H1 (cell line): ENCODE results near the gene SNRNP40. TPM values are rescaled to one million over a fixed set of nuclear protein-coding genes. Genes with fewer than 3 reads are reported as not detected.
A peak's percentile ranks its signal among the peaks of the same experiment; 100 is the strongest.

Experiments
- CTCF ChIA-PET: fragments of 300-600 bp; sonication (Branson Sonifier 250); formaldehyde crosslinking; loops from one replicate; lab custom pipeline; 2021; ENCODE audit not compliant: partially characterized antibody; lab: Charles Lee
- POLR2A ChIA-PET: fragments of 300-600 bp; sonication (Branson Sonifier 250); formaldehyde crosslinking; loops from one replicate; lab custom pipeline; 2021; ENCODE audit warnings: inconsistent platforms; ENCODE audit not compliant: partially characterized antibody; lab: Charles Lee
- DNase-seq, 2 experiments: peaks; one replicate each; pipeline versions ENCODE4 v3.0.0 to v3.0.0-alpha.2; 2010 to 2022; ENCODE audit warnings: low spot score in 2 of 2, low read depth in 1 of 2, mixed read lengths in 1 of 2
- FAIRE-seq: peaks from 2 replicates; lab custom pipeline; 2011; peaks lifted over from hg19 to GRCh38; lab: Jason Lieb, UNC
- H2AFZ ChIP-seq: 2 replicates; pipeline ENCODE4 v1.8.1; 2012; ENCODE audit warnings: low read length, inconsistent platforms
- H2AK5ac ChIP-seq: 2 replicates; pipeline ENCODE4 v1.6.1; 2013; ENCODE audit warnings: low read depth, low read length
- H2BK120ac ChIP-seq: replicated peaks from 2 replicates; pipeline ENCODE3; 2013; ENCODE audit warnings: low read depth, low read length, inconsistent platforms
- H2BK12ac ChIP-seq: 2 replicates; pipeline ENCODE4 v1.6.1; 2013; ENCODE audit warnings: low read depth, low read length
- H2BK15ac ChIP-seq: 2 replicates; pipeline ENCODE4 v1.6.1; 2013; ENCODE audit warnings: low read length
- H2BK20ac ChIP-seq: 2 replicates; pipeline ENCODE4 v1.6.1; 2013; ENCODE audit warnings: low read length
- H2BK5ac ChIP-seq: 2 replicates; pipeline ENCODE4 v1.6.1; 2013; ENCODE audit warnings: low read depth, low read length
- H3K14ac ChIP-seq: 2 replicates; pipeline ENCODE4 v1.6.1; 2013; ENCODE audit warnings: inconsistent platforms; ENCODE audit not compliant: insufficient read length
- H3K18ac ChIP-seq: 2 replicates; pipeline ENCODE4 v1.6.1; 2013; ENCODE audit warnings: low read length; ENCODE audit errors: extremely low read depth
- H3K23ac ChIP-seq: 2 replicates; pipeline ENCODE4 v1.6.1; 2013; ENCODE audit warnings: inconsistent platforms; ENCODE audit not compliant: insufficient read length
- H3K23me2 ChIP-seq: 2 replicates; pipeline ENCODE4 v1.6.1; 2013; ENCODE audit warnings: low read depth, low read length
- H3K27ac ChIP-seq: 2 replicates; pipeline ENCODE4 v1.6.1; 2011; ENCODE audit warnings: low read depth, low read length, inconsistent platforms
- H3K27me3 ChIP-seq, 4 experiments: replicated peaks in 1 of 4; 1 replicate in 1 of 4; 2 replicates in 3 of 4; pipeline versions ENCODE4 v1.6.1 to v1.8.1; 2011 to 2013; ENCODE audit warnings: low read length in 3 of 4, mild to moderate bottlenecking in 3 of 4, inconsistent platforms in 2 of 4, mixed read lengths in 2 of 4, moderate library complexity in 1 of 4; ENCODE audit not compliant: control insufficient read depth in 3 of 4, insufficient read depth in 3 of 4; ENCODE audit errors: extremely low read depth in 1 of 4
- H3K36me3 ChIP-seq, 4 experiments: 2 replicates each; pipeline versions ENCODE4 v1.6.1 to v1.8.1; 2011 to 2013; ENCODE audit warnings: mild to moderate bottlenecking in 4 of 4, low read length in 3 of 4, moderate library complexity in 2 of 4, control low read depth in 1 of 4, inconsistent platforms in 1 of 4; ENCODE audit not compliant: insufficient read depth in 4 of 4, control insufficient read depth in 2 of 4
- H3K4ac ChIP-seq: replicated peaks from 2 replicates; pipeline ENCODE3; 2013; ENCODE audit warnings: low read length, low read depth, mixed read lengths, inconsistent platforms; ENCODE audit not compliant: insufficient read length
- H3K4me1 ChIP-seq, 4 experiments: replicated peaks in 1 of 4; 1 replicate in 1 of 4; 2 replicates in 3 of 4; pipeline versions ENCODE4 v1.6.1 to v1.8.1; 2011 to 2013; ENCODE audit warnings: low read length in 3 of 4, inconsistent platforms in 2 of 4, mixed read lengths in 1 of 4; ENCODE audit not compliant: insufficient read depth in 4 of 4, control insufficient read depth in 3 of 4
- H3K4me2 ChIP-seq, 2 experiments: 2 replicates each; pipeline versions ENCODE4 v1.6.1 to v1.8.1; 2011 to 2013; ENCODE audit warnings: low read depth in 2 of 2, low read length in 2 of 2, control low read depth in 1 of 2, inconsistent platforms in 1 of 2, mild to moderate bottlenecking in 1 of 2; ENCODE audit not compliant: insufficient read depth in 1 of 2
- H3K4me3 ChIP-seq, 4 experiments: fragments of 200-600, 300-600 bp in 1 of 4; sonication (generic), shearing (Covaris generic), sonication (Bioruptor Twin) in 1 of 4; 2 replicates each; pipeline versions ENCODE4 v1.5.1 to v1.8.1; 2011 to 2016; ENCODE audit warnings: low read length in 4 of 4, low read depth in 3 of 4, control low read depth in 2 of 4, inconsistent platforms in 2 of 4, mild to moderate bottlenecking in 2 of 4, mixed read lengths in 1 of 4, moderate library complexity in 1 of 4; ENCODE audit not compliant: insufficient read depth in 2 of 4; ENCODE audit errors: extremely low read depth in 1 of 4
- H3K56ac ChIP-seq: replicated peaks from 2 replicates; pipeline ENCODE3; 2013; ENCODE audit warnings: low read depth, mild to moderate bottlenecking, mixed read lengths, low read length, inconsistent platforms; ENCODE audit not compliant: insufficient read length
- H3K79me1 ChIP-seq: 2 replicates; pipeline ENCODE4 v1.6.1; 2013; ENCODE audit warnings: low read depth, low read length, control low read depth
- H3K79me2 ChIP-seq, 2 experiments: 2 replicates each; pipeline versions ENCODE4 v1.6.1 to v1.8.1; 2012 to 2013; ENCODE audit warnings: low read length in 2 of 2, mild to moderate bottlenecking in 2 of 2, inconsistent platforms in 1 of 2; ENCODE audit not compliant: insufficient read depth in 2 of 2, control insufficient read depth in 1 of 2
- H3K9ac ChIP-seq, 4 experiments: replicated peaks in 1 of 4; 1 replicate in 1 of 4; 2 replicates in 3 of 4; pipeline versions ENCODE4 v1.6.1 to v1.8.1; 2011 to 2013; ENCODE audit warnings: low read depth in 3 of 4, low read length in 3 of 4, control low read depth in 2 of 4, mild to moderate bottlenecking in 2 of 4, moderate library complexity in 2 of 4, inconsistent platforms in 1 of 4; ENCODE audit errors: extremely low read depth in 1 of 4
- H3K9me3 ChIP-seq, 2 experiments: 2 replicates each; pipeline versions ENCODE4 v1.6.1 to v1.8.1; 2012 to 2013; ENCODE audit warnings: mild to moderate bottlenecking in 2 of 2, moderate library complexity in 2 of 2, control low read depth in 1 of 2, inconsistent platforms in 1 of 2, low read depth in 1 of 2, low read length in 1 of 2, mixed read lengths in 1 of 2; ENCODE audit not compliant: insufficient read depth in 2 of 2
- H4K20me1 ChIP-seq, 2 experiments: replicated peaks in 1 of 2; 2 replicates each; pipeline versions ENCODE3 to v1.8.1; 2011 to 2013; ENCODE audit warnings: inconsistent platforms in 2 of 2, low read length in 2 of 2, mild to moderate bottlenecking in 1 of 2; ENCODE audit not compliant: insufficient read depth in 2 of 2, control insufficient read depth in 1 of 2
- H4K5ac ChIP-seq: 2 replicates; pipeline ENCODE4 v1.6.1; 2013; ENCODE audit warnings: low read length, low read depth, mixed read lengths, inconsistent platforms; ENCODE audit not compliant: insufficient read length
- H4K8ac ChIP-seq: 2 replicates; pipeline ENCODE4 v1.8.0; 2013; ENCODE audit warnings: mild to moderate bottlenecking, moderate library complexity, low read length, inconsistent platforms; ENCODE audit not compliant: insufficient read depth; ENCODE audit errors: extremely low read depth
- H4K91ac ChIP-seq: replicated peaks from 2 replicates; pipeline ENCODE3; 2013; ENCODE audit warnings: low read length, mixed read lengths, inconsistent platforms; ENCODE audit not compliant: insufficient read length
- BRCA1 ChIP-seq: IDR thresholded peaks from 2 replicates; pipeline ENCODE4 v1.6.1; 2012; ENCODE audit warnings: low read depth, low read length, improper control_type of control experiment
- CHD2 ChIP-seq: IDR thresholded peaks from 2 replicates; pipeline ENCODE4 v1.6.1; 2012; ENCODE audit warnings: low read length, improper control_type of control experiment
- CREB1 ChIP-seq: IDR thresholded peaks from 2 replicates; pipeline ENCODE4 v1.6.1; 2012; ENCODE audit warnings: inconsistent platforms
- FOSL1 ChIP-seq: IDR thresholded peaks from 2 replicates; pipeline ENCODE4 v1.6.1; 2011; ENCODE audit warnings: mild to moderate bottlenecking, low read depth, low read length, moderate library complexity; ENCODE audit not compliant: insufficient read depth
- JUN ChIP-seq: IDR thresholded peaks from 2 replicates; pipeline ENCODE4 v1.6.1; 2011; ENCODE audit warnings: low read depth, mild to moderate bottlenecking, improper control_type of control experiment, low read length
- JUND ChIP-seq: IDR thresholded peaks from 2 replicates; pipeline ENCODE4 v1.6.1; 2011; ENCODE audit warnings: mild to moderate bottlenecking, improper control_type of control experiment, low read length
- NANOG ChIP-seq: IDR thresholded peaks from 2 replicates; pipeline ENCODE4 v1.6.1; 2011; ENCODE audit warnings: low read length, low read depth, mild to moderate bottlenecking, inconsistent platforms; ENCODE audit not compliant: insufficient read depth, poor library complexity, severe bottlenecking
- NRF1 ChIP-seq: IDR thresholded peaks from 2 replicates; pipeline ENCODE4 v1.6.1; 2011; ENCODE audit warnings: mild to moderate bottlenecking, low read depth, low read length, improper control_type of control experiment
- RFX5 ChIP-seq: IDR thresholded peaks from 2 replicates; pipeline ENCODE4 v1.6.1; 2011; ENCODE audit warnings: low read depth, low read length, improper control_type of control experiment, borderline replicate concordance
- SIX5 ChIP-seq: IDR thresholded peaks from 2 replicates; pipeline ENCODE4 v1.6.1; 2011; ENCODE audit warnings: mild to moderate bottlenecking, low read depth, low read length
- SUZ12 ChIP-seq: fragments of 200-600 bp; sonication (generic); IDR thresholded peaks from 2 replicates; pipeline ENCODE4 v1.6.1; 2012; ENCODE audit warnings: mild to moderate bottlenecking, inconsistent platforms, low read length, moderate library complexity, mixed read lengths
- TAF7 ChIP-seq: optimal IDR thresholded peaks from 2 replicates; pipeline ENCODE3; 2011; ENCODE audit warnings: low read depth, mild to moderate bottlenecking, inconsistent platforms, low read length, moderate library complexity, borderline replicate concordance
- WGBS, 2 experiments: shearing (Covaris generic) in 1 of 2; methylation state at CpG; one replicate each; pipeline versions ENCODE4 v1.1.6 to v1.1.7; 2013 to 2015; ENCODE audit warnings: low lambda C conversion rate in 2 of 2, mixed read lengths in 2 of 2, inconsistent platforms in 1 of 2, low coverage in 1 of 2, missing lambda C conversion rate in 1 of 2; ENCODE audit not compliant: insufficient replicate concordance in 2 of 2, insufficient coverage in 1 of 2, insufficient read length in 1 of 2; ENCODE audit errors: extremely low coverage in 1 of 2, missing lambda C conversion rate in 1 of 2; 5-methylcytosine and 5-hydroxymethylcytosine counted together
- polyA plus RNA-seq, 7 experiments: library from polyadenylated mRNA; depleted of rRNA in 3 of 7; stranded (reverse) in 5 of 7; unstranded in 2 of 7; fragments of >200 nt in 5 of 7; fragments of 200-250 nt in 2 of 7; gene quantifications; 1 replicate in 5 of 7; 2 replicates in 1 of 7; 4 replicates in 1 of 7; pipeline versions ENCODE4 v1.2.1 to v1.2.3, GENCODE V29; 2011 to 2013; ENCODE audit warnings: missing spikeins in 2 of 7, mixed read lengths in 2 of 7
- total RNA-seq: library from RNA; stranded (reverse); fragmentation: NEBNext Ultra II Directional; extraction: Animal tissue kit (Norgen Biotek cat#: 25700); gene quantifications from 2 replicates; pipeline ENCODE4 v1.2.1, GENCODE V29; 2021

SNRNP40 gene
- total and polyA plus RNA-seq, 2 of the 8 experiments (the other 6 are each of a cell fraction or from before 2014, with no cell fraction given) = 97.4 to 113 TPM

DNA sequence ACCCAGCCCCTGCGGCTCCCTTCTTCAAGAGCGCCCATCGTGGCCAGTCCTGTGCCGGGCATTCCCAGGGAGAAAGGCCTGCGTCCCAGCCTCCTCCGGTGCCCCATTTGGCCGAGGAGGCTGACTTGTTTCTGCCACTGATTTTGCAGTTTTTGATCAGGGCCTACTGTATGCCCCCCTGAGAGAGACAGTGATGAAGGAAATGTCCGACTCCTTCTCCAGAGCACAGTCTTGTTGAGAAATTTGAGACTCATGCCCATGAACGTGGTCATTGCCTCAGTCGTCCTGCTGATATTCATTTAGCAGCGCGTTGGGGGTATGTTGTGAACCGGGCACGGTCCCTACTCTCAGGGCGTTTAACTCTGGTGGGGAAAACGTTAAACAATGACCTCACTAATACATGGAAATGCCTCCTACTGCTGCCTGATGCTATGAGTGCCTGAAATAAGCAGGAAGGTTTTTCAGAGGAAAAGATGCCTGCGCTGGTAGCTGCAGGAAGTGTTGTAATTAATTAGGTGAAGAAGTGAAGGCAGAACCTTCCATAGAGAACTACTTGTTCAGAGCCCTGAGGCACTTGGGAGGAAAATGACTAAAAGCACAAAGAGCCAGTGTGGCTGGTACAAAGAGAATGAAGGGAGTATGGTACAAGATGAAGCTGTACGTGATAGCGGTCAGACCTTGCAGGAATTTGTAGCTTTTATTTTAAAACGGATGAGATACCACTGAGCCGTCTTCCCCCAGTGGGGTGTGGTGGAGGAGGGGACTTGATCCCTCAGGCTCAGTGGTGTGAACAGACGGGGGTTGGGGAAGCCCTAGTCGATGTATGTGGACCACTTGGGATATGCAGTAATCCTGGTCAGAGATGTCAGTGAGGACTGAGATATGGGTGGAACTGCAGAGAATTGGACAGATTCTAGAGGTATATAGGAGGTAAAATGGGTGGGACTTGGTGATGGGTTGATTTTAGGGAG lies 974 bp upstream of the SNRNP40 start:
- peaks cover 0 to 8% (median 4%) of the 10 kb centered on the region in 4 experiments; a peak in 4 of 7 replicates for H3K4me1 ChIP-seq
- ChIA-PET CTCF (interaction anchor here (0.9 to 2.2 kb wide), 6 partner anchors 97 to 123 kb away, joined by 3 to 7 read pairs (median 4); no protein-coding TSS in a partner anchor), POLR2A (interaction anchor here (0.6 to 2.4 kb wide), 33 partner anchors 9 to 465 kb away, joined by 3 to 12 read pairs (median 4); no protein-coding TSS in a partner anchor)
- 0 out of 2 replicates have a peak overlapping the region, but pooled peaks have one; percentile 57 for H3K18ac ChIP-seq
- H3K23ac ChIP-seq = no peak overlapping the region
- H3K4me2 ChIP-seq = peak overlapping the region; percentile 92 to 97
- H2BK5ac ChIP-seq = peak overlapping the region; percentile 60
- H3K36me3 ChIP-seq = peaks cover 8 to 23% (median 13%) of the 10 kb centered on the region in 4 experiments
- no peak overlapping the region for H2AFZ ChIP-seq
- H3K9ac ChIP-seq = peak overlapping the region; percentile 80 to 92 (median 86)
- no peak overlapping the region for H3K56ac ChIP-seq
- H3K79me2 ChIP-seq = peaks cover 22 to 83% of the 10 kb centered on the region in 2 experiments
- no peak overlapping the region for H3K14ac ChIP-seq
- H4K20me1 ChIP-seq = peaks cover 0 to 3% of the 10 kb centered on the region in 2 experiments
- peaks cover 15% of the 10 kb centered on the region for H3K79me1 ChIP-seq
- H3K4ac ChIP-seq = no peak overlapping the region
- no peak overlapping the region for H2AK5ac ChIP-seq
- no peak overlapping the region for H2BK15ac ChIP-seq
- H4K8ac ChIP-seq = no peak overlapping the region
- peak overlapping the region; percentile 90 to 99 (median 93) for H3K4me3 ChIP-seq
- H2BK120ac ChIP-seq = no peak overlapping the region
- H2BK12ac ChIP-seq = peak overlapping the region; percentile 30; the same call in 1 of the 2 replicates
- no peak overlapping the region for H2BK20ac ChIP-seq
- FAIRE-seq = no peak
- no peaks in the 10 kb centered on the region for H3K9me3 ChIP-seq
- peaks cover 8% of the 10 kb centered on the region for H3K23me2 ChIP-seq
- H4K5ac ChIP-seq = no peak overlapping the region
- 15% methylated on average over 23 of the region's 23 CpGs; no CpG with 5 or more reads in 1 of the 2 experiments for WGBS, 2 experiments
- H4K91ac ChIP-seq = no peak overlapping the region
- peak overlapping the region; percentile 66 for H3K27ac ChIP-seq
- no peaks in the 10 kb centered on the region for H3K27me3 ChIP-seq
- no peak for DNase-seq
- no peak for TF ChIP-seq TAF7
- TF ChIP-seq JUN = no peak
- no peak for TF ChIP-seq RFX5
- no peak for TF ChIP-seq SUZ12
- TF ChIP-seq JUND = no peak
- TF ChIP-seq CHD2 = no peak
- TF ChIP-seq CREB1 = no peak
- no peak for TF ChIP-seq NANOG
- TF ChIP-seq BRCA1 = no peak
- no peak for TF ChIP-seq SIX5
- no peak for TF ChIP-seq FOSL1
- TF ChIP-seq NRF1 = no peak
